ENCODE data around the gene TPX2. TPM values are rescaled to one million over a fixed set of nuclear protein-coding genes. Genes with fewer than 3 reads are reported as not detected.

The TPX2 gene
- total RNA-seq, 2 experiments from 2014 or later, result 137 to 179 TPM

DNA sequence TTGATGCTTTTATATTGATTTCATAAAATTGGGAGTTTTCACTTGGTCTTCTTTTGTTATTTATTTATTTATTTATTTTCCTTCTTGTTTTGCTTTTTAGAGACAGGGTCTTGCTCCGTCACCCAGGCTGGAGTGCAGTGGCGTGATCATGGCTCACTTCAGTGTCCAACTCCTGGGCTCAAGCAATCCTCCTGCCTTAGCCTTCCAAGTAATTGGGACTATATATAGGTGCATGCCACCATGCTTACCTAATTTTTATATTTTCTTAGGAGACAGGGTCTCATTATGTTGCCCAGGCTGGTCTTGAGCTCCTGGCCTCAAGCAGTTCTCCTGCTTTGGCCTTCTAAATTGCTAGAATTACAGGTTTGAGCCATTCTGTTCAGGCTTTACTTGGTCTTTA lies 41.7 kb downstream of the TPX2 start:
- intact Hi-C loops (cut with DNase I, micrococcal nuclease), result no loop called here
- CTCF ChIA-PET, result interaction anchor here (1.0 kb wide), 1 partner anchor 8 kb away, joined by 3 read pairs; no protein-coding TSS in a partner anchor
- DNase-seq, result no peak
- Mint-ChIP-seq H3K36me3 (ENCODE audit: low read depth) (peaks cover 65% of the 10 kb centered on the region), H3K9me3 (ENCODE audit: low read depth) (no peaks in the 10 kb centered on the region), H3K4me1 (no peaks in the 10 kb centered on the region), H3K27ac (no peak overlapping the region), H3K27me3 (no peaks in the 10 kb centered on the region), H3K4me3 (no peak overlapping the region)
- POLR2A ChIA-PET, result no interaction called here
- ATAC-seq, result no peak

DNA sequence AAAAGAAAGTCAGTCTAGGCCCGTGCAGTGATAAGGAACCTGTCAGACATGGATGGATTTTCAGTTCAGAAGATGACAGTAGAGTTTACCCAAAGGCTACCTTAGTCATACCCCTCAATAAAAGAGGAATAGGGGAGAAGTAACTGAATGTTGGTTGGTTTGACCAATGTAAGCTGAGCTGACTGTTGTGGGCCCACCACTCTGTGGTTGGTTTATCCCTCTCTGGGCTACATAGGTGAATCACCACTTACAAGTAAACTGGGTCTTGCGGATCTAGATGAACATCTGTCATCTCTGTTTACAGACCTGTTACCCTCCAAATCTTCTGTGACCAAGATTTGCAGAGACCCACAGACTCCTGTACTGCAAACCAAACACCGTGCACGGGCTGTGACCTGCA lies 42.9 kb downstream of the TPX2 start:
- Mint-ChIP-seq H3K27ac (no peak overlapping the region), H3K4me1 (no peaks in the 10 kb centered on the region), H3K9me3 (ENCODE audit: low read depth) (no peaks in the 10 kb centered on the region), H3K27me3 (no peaks in the 10 kb centered on the region), H3K36me3 (ENCODE audit: low read depth) (peaks cover 66% of the 10 kb centered on the region), H3K4me3 (no peak overlapping the region)
- POLR2A ChIA-PET, result no interaction called here
- DNase-seq, result no peak
- ATAC-seq, result no peak
- intact Hi-C loops (cut with DNase I, micrococcal nuclease), result no loop called here
- CTCF ChIA-PET, result interaction anchor here (0.7 kb wide), 1 partner anchor 53 kb away, joined by 3 read pairs; no protein-coding TSS in a partner anchor

DNA sequence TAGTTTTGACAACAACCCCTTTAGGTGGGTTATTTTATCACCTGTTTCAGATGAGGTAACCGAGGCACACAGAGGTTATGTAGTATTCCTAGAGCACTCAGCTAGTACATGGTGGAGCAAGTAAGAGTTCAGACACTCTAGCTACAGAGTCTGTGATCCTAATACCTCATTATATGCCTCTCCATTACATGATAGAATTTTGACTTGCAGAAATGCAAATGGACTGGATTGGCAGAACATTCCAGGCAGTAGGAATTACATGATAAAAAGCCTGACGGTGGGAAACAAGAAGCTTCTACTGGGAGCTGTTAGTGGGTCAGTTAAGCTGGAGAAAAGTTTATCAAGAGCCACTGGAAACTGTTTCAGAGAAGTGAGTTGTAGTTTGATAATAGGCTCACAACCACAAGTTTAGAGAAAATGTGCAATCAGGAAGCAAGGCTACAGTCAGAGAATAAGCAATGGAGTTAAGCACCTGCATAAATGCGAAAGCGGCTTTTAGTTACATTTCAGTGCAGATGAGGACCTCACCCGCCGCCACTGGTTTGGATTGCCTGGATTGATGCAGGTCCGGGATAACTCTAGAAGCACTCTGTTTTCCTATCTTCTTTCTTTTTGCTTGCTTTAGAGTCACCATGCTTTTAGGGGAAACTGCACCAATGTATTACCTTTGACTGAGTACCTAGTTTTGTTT lies 45.4 kb downstream of the TPX2 start:
- POLR2A ChIA-PET, result no interaction called here
- H3K36me3 Mint-ChIP-seq (ENCODE audit: low read depth), result peaks cover 59% of the 10 kb centered on the region
- no peak for ATAC-seq
- no peak overlapping the region for H3K4me3 Mint-ChIP-seq
- no peaks in the 10 kb centered on the region for H3K27me3 Mint-ChIP-seq
- no peaks in the 10 kb centered on the region for H3K4me1 Mint-ChIP-seq
- CTCF ChIA-PET, result interaction anchor here (0.5 kb wide), 1 partner anchor 241 kb away, joined by 3 read pairs; no protein-coding TSS in a partner anchor
- no peak overlapping the region for H3K27ac Mint-ChIP-seq
- H3K9me3 Mint-ChIP-seq (ENCODE audit: low read depth), result no peaks in the 10 kb centered on the region
- DNase-seq, result no peak
- intact Hi-C loops (cut with DNase I, micrococcal nuclease), result loop anchor here in 1 of 2 experiments (5.0 kb wide), 1 partner anchor 32 kb away; no protein-coding TSS in a partner anchor

DNA sequence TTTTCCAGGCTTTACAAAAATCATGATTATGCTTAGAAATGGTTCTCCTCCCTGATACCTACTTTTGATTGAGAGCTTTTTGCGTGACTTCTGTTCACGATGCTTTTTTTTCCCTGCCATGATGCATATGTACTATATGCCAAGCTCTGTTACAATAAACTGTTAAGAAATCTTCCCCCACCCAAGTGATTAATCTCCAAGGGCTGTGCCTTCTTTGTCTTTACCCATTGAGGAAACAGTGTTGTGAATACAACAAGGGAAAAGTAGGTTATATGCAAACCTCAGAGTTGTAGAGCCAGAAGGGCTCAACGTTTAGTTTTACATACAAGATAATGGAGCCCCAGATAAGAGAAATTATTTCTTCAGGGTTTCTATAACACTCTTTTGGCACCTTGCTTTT lies 46.0 kb downstream of the TPX2 start:
- DNase-seq, result no peak
- no peaks in the 10 kb centered on the region for H3K9me3 Mint-ChIP-seq (ENCODE audit: low read depth)
- H3K4me1 Mint-ChIP-seq, result no peaks in the 10 kb centered on the region
- intact Hi-C loops (cut with DNase I, micrococcal nuclease), result loop anchor here in 1 of 2 experiments (5.0 kb wide), 1 partner anchor 33 kb away; no protein-coding TSS in a partner anchor
- no peaks in the 10 kb centered on the region for H3K27me3 Mint-ChIP-seq
- H3K27ac Mint-ChIP-seq, result no peak overlapping the region
- CTCF ChIA-PET, result interaction anchor here (0.5 kb wide), 1 partner anchor 240 kb away, joined by 3 read pairs; no protein-coding TSS in a partner anchor
- POLR2A ChIA-PET, result no interaction called here
- H3K4me3 Mint-ChIP-seq, result no peak overlapping the region
- H3K36me3 Mint-ChIP-seq (ENCODE audit: low read depth), result peaks cover 56% of the 10 kb centered on the region
- ATAC-seq, result no peak

DNA sequence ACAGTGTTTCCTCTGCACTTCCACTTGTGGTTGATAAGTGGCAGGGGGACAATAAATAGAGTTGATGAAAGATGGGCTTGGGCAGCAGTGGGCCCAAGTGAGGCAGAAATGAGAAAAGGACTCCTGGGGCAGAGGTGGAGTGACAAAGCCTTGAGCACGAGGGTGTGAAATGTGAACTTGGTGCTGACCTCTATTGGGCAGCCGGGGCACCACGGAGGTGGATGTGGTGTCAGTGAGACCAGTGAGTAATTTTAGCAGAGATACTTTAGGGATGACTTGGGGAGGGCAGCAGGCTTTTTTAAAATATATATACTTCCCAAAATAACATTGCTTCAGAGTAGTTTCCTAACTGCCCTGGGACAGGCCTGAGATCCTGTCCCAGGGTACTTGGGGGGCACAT lies 49.5 kb downstream of the TPX2 start:
- no peaks in the 10 kb centered on the region for H3K9me3 Mint-ChIP-seq (ENCODE audit: low read depth)
- H3K27me3 Mint-ChIP-seq, result no peaks in the 10 kb centered on the region
- intact Hi-C loops (cut with DNase I, micrococcal nuclease), result loop anchor here in 1 of 2 experiments (5.0 kb wide), 1 partner anchor 36 kb away; no protein-coding TSS in a partner anchor
- H3K4me1 Mint-ChIP-seq, result no peaks in the 10 kb centered on the region
- H3K27ac Mint-ChIP-seq, result no peak overlapping the region
- ChIA-PET CTCF (interaction anchor here (0.8 to 1.0 kb wide), 2 partner anchors 8 to 23 kb away, joined by 3 read pairs; no protein-coding TSS in a partner anchor), POLR2A (no interaction called here)
- peak; percentile 8 for DNase-seq
- peaks cover 50% of the 10 kb centered on the region for H3K36me3 Mint-ChIP-seq (ENCODE audit: low read depth)
- H3K4me3 Mint-ChIP-seq, result no peak overlapping the region
- ATAC-seq, result no peak

DNA sequence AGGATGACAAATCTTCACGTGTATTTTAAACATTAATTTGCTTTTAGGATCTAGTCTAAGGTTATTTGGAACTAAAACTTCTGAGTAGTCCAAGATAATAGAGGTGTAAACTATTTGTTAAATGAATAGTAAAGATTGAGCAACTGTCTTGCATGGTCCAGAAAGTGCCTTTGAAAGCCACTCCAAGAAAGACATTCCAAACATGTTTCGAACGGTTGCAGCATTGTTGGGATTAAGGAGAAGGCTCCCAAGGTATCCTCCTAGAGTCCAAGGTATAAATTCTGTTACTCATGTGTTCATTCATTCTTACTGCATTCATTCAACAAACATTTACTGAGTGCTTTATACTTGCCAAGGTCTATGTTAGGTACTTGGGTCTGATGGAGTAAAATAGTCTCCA lies 51.3 kb downstream of the TPX2 start:
- no peak for DNase-seq

DNA sequence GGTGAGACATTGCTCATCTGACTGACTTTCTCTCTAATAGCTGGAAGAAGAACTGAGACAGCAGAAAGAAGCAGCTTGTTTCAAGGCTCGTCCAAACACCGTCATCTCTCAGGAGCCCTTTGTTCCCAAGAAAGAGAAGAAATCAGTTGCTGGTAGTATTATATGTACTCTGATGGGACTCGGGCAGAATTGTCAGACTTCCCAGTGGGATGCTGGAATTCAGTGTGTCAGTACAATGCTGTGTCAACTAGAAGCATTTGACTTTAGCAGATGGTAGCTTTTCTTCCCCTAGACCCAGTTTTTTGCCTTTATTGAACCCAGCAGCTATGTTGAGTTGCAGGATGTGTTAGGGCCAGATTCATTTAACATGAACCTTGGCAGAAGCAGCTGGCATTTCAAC lies 58.3 kb downstream of the TPX2 start:
- H3K4me1 Mint-ChIP-seq, result no peaks in the 10 kb centered on the region
- H3K9me3 Mint-ChIP-seq (ENCODE audit: low read depth), result no peaks in the 10 kb centered on the region
- no peak for DNase-seq
- no peak overlapping the region for H3K4me3 Mint-ChIP-seq
- ATAC-seq, result no peak
- no peak overlapping the region for H3K27ac Mint-ChIP-seq
- peaks cover 67% of the 10 kb centered on the region for H3K36me3 Mint-ChIP-seq (ENCODE audit: low read depth)
- ChIA-PET POLR2A (no interaction called here), CTCF (interaction anchor here (1.6 kb wide), 1 partner anchor 10 kb away, joined by 5 read pairs; no protein-coding TSS in a partner anchor)
- intact Hi-C loops (cut with DNase I, micrococcal nuclease), result no loop called here
- H3K27me3 Mint-ChIP-seq, result no peaks in the 10 kb centered on the region

More for the DNA sequence above, 51.3 kb downstream of the TPX2 start:
- H3K4me1 Mint-ChIP-seq, result no peaks in the 10 kb centered on the region
- no peak overlapping the region for H3K4me3 Mint-ChIP-seq
- no peak for ATAC-seq
- no peaks in the 10 kb centered on the region for H3K27me3 Mint-ChIP-seq
- H3K27ac Mint-ChIP-seq, result no peak overlapping the region
- peaks cover 49% of the 10 kb centered on the region for H3K36me3 Mint-ChIP-seq (ENCODE audit: low read depth)
- POLR2A ChIA-PET, result no interaction called here
- intact Hi-C loops (cut with DNase I, micrococcal nuclease), result no loop called here
- CTCF ChIA-PET, result no interaction called here
- no peaks in the 10 kb centered on the region for H3K9me3 Mint-ChIP-seq (ENCODE audit: low read depth)

DNA sequence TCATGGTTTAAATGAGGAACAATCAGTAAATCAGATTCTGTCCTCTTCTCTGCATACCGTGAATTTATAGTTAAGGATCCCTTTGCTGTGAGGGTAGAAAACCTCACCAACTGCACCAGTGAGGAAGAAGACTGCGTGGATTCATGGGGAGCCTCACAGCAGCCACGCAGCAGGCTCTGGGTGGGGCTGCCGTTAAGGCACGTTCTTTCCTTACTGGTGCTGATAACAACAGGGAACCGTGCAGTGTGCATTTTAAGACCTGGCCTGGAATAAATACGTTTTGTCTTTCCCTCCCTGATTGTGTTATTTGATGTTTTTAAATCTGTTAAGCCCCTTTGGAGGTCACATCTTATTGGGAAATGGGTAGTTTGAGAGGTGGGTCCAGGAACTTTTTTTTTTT lies 62.4 kb downstream of the TPX2 start:
- Mint-ChIP-seq H3K9me3 (ENCODE audit: low read depth) (no peaks in the 10 kb centered on the region), H3K4me1 (peaks cover 12% of the 10 kb centered on the region), H3K27me3 (no peaks in the 10 kb centered on the region), H3K36me3 (ENCODE audit: low read depth) (peaks cover 57% of the 10 kb centered on the region), H3K27ac (no peak overlapping the region), H3K4me3 (no peak overlapping the region)
- ATAC-seq (no peak), DNase-seq (no peak)
- ChIA-PET POLR2A (no interaction called here), CTCF (no interaction called here)
- intact Hi-C loops (cut with DNase I, micrococcal nuclease), result no loop called here

DNA sequence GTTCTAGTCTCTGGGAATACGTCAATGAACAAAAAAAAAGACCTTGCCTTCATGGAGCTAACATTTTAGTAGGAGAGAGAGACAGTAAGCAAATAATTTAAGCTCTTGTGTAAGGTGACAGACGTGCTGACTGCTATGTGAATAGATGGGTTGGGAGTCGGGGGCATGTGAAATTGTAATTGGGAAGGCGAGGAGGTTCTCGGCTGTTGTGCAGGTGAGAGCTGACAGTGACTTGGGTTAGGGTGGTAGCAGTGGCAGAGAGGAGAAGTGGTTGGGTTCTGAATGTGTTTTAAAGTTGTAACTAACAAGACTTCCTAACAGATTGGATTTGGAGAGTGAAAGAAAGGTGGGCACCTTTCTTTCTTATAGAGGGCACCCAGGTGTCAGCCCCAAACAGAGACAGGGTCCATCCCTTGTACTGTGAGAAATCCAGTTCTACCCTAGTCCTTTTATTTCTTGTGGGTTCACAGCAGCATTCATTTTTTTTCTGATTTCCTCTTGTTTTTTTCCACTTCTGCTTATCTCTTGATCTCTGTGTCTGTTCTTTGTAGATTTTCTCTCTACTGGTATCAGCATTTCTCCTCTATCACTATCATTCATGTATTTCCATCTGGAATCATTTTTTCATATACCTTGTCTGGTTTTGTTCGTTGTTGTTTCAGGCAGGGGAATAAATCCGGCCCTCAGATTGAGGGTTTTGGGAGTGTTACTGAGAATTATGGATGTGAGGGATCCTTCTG lies 64.6 kb downstream of the TPX2 start:
- ChIA-PET POLR2A (interaction anchor here (0.6 kb wide), 1 partner anchor 1194 kb away, joined by 3 read pairs; no protein-coding TSS in a partner anchor), CTCF (interaction anchor here (0.6 kb wide), 1 partner anchor 35 kb away, joined by 3 read pairs; no protein-coding TSS in a partner anchor)
- Mint-ChIP-seq H3K4me3 (no peak overlapping the region), H3K27ac (no peak overlapping the region), H3K4me1 (peaks cover 12% of the 10 kb centered on the region), H3K27me3 (no peaks in the 10 kb centered on the region), H3K9me3 (ENCODE audit: low read depth) (no peaks in the 10 kb centered on the region), H3K36me3 (ENCODE audit: low read depth) (peaks cover 43% of the 10 kb centered on the region)
- intact Hi-C loops (cut with DNase I, micrococcal nuclease), result no loop called here
- DNase-seq (no peak), ATAC-seq (no peak)

DNA sequence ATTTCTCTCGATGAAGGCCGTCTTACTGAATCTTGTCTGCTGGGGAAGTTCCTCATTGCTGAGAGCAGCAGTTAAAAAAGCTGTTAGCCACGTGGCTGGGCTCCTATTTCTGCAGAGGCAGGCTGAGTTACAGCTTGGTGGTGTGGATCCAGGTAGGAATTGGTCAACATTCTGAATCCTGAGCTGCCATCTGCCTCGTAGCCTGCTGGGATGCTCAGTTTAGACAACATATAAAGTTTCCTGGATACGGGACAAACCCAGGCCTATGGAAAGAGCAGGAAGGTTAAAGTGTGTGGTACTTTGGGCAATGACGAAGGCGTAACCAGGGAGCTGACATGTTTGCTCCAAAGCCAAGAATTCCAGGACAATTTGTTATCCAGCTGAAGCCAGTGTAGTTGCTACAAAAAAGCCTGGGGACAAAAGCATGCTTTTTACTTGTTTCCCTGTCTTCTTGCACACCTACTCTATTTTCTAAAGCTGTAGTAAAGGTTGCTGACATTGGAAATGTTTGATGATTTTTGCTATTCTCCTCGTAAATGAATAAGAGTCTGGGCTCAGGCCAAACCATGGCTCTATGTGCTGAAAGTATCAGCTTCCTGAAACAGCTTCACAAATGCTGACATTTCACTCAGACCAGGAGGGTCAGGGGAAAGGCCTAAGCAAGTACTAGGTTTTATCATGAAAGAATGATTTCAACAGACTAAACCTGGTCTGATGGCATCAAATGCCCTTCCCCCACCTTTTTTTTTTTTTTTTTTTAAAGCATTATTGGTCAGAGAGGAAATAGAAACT lies 67.7 kb downstream of the TPX2 start:
- Mint-ChIP-seq H3K4me1 (peaks cover 12% of the 10 kb centered on the region), H3K9me3 (ENCODE audit: low read depth) (no peaks in the 10 kb centered on the region), H3K27me3 (no peaks in the 10 kb centered on the region), H3K27ac (no peak overlapping the region), H3K36me3 (ENCODE audit: low read depth) (peaks cover 24% of the 10 kb centered on the region), H3K4me3 (no peak overlapping the region)
- ChIA-PET POLR2A (no interaction called here), CTCF (interaction anchor here (0.6 to 2.0 kb wide), 8 partner anchors 9 to 569 kb away, joined by 3 to 8 read pairs (median 4); partner anchors contain the start of gene MYLK2)
- intact Hi-C loops (cut with DNase I, micrococcal nuclease), result no loop called here
- no peak for DNase-seq
- ATAC-seq, result no peak

DNA sequence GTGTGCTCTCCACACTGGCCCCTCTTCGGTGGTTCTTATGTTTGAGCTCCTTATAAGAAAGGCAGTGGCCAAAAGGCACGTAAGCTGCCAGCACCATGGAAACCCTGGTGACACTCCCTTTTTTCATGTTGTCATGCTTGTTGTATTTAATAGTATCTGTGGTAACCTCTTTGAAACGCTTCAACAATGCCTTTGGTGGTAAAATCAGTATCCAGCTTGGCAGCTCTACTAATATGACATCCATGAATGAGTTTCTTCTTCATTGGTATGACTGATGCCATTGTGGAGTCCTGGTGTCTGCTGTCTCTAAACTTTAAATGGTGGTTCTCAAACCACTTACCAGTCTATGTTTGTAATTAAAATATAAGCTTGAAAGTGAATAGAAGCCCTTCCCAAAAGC lies 69.4 kb downstream of the TPX2 start:
- Mint-ChIP-seq H3K4me3 (no peak overlapping the region), H3K27ac (no peak overlapping the region), H3K4me1 (peaks cover 9% of the 10 kb centered on the region), H3K27me3 (no peaks in the 10 kb centered on the region), H3K36me3 (ENCODE audit: low read depth) (peaks cover 13% of the 10 kb centered on the region), H3K9me3 (ENCODE audit: low read depth) (no peaks in the 10 kb centered on the region)
- CTCF ChIA-PET, result interaction anchor here (1.3 to 2.0 kb wide), 3 partner anchors 11 to 222 kb away, joined by 3 to 5 read pairs (median 4); no protein-coding TSS in a partner anchor
- ATAC-seq (no peak), DNase-seq (no peak)
- POLR2A ChIA-PET, result interaction anchor here (0.6 kb wide), 1 partner anchor 65 kb away, joined by 3 read pairs; no protein-coding TSS in a partner anchor
- intact Hi-C loops (cut with DNase I, micrococcal nuclease), result no loop called here

All from activated CD4-positive, alpha-beta T cell treated with anti-CD3 and anti-CD28 coated beads for 36 hours (primary cell).